Fibroblast of lung (primary cell): ENCODE data around the gene ZBTB16.

ENCODE experiments used
- CTCF ChIP-seq, 2 donors: IDR thresholded peaks in 1 of 2; conservative IDR thresholded peaks in 1 of 2; 1 replicate in 1 of 2; 2 replicates in 1 of 2; pipeline ENCODE4 v1.5.1; 2011 to 2012; ENCODE audit warnings: low read length in 2 of 2, control low read depth in 1 of 2, inconsistent platforms in 1 of 2, low read depth in 1 of 2, mild to moderate bottlenecking in 1 of 2
- EZH2 ChIP-seq: IDR thresholded peaks from 2 replicates; pipeline ENCODE4 v1.5.1; 2012; ENCODE audit warnings: low read length, control low read depth, mild to moderate bottlenecking; ENCODE audit errors: missing control alignments

- TF ChIP-seq CTCF (conservative IDR thresholded peaks at IDR 0.05 in 1 of 2, IDR thresholded peaks at IDR 0.05 in 1 of 2; ENCODE audit: low read depth in 1 of 2, low read length in 2 of 2) (no peak), EZH2 (no peak)
Observed at GRCh38 chr11:114052160-114052559, 7.4 kb upstream of the ZBTB16 start.
